Panc1 (cell line): ENCODE data around the gene PDE11A.

Experiments
- CTCF ChIP-seq: fragments of 450-650 bp; IDR thresholded peaks from 2 replicates; pipeline ENCODE4 v1.5.1; 2017; ENCODE audit warnings: mild to moderate bottlenecking
- POLR2AphosphoS5 ChIP-seq: IDR thresholded peaks from 2 replicates; pipeline ENCODE4 v1.6.1; 2012; ENCODE audit warnings: mild to moderate bottlenecking, low read depth, low read length, moderate library complexity

- TF ChIP-seq CTCF (no peak), POLR2AphosphoS5 (peak; percentile 43; the same call in 1 of the 2 replicates)
Observed at GRCh38 chr2:177929662-177930522, 142.7 kb downstream of the PDE11A start.
